Epithelial cell of proximal tubule (primary cell): ENCODE measurements around the gene POU2AF2. TPM values are rescaled to one million over a fixed set of nuclear protein-coding genes. Genes with fewer than 3 reads are reported as not detected.
"Not testable (repeated sequence)": the region's sequence is repeated elsewhere in the genome, so short reads cannot be mapped to it uniquely, and the experiment has no call there.

Experiments used
- DNase-seq: peaks from one replicate; pipeline ENCODE4 v3.0.0-alpha.2; 2011; ENCODE audit warnings: low read depth
- H3K4me3 ChIP-seq: 2 replicates; pipeline ENCODE4 v1.5.1; 2011; ENCODE audit warnings: low read depth, mild to moderate bottlenecking, low read length
- total RNA-seq: library from RNA; depleted of rRNA; stranded (reverse); fragments of >200 nt; gene quantifications from 2 replicates; pipeline ENCODE4 v1.2.3, GENCODE V29; 2015
- TF ChIP-seq, protein P1 (sequence below): conservative IDR thresholded peaks from 2 replicates; pipeline ENCODE4 v1.5.1; 2012; ENCODE audit warnings: low read depth, mild to moderate bottlenecking, low read length

The POU2AF2 gene
- total RNA-seq, 1 donor from 2014 or later = not detected

DNA sequence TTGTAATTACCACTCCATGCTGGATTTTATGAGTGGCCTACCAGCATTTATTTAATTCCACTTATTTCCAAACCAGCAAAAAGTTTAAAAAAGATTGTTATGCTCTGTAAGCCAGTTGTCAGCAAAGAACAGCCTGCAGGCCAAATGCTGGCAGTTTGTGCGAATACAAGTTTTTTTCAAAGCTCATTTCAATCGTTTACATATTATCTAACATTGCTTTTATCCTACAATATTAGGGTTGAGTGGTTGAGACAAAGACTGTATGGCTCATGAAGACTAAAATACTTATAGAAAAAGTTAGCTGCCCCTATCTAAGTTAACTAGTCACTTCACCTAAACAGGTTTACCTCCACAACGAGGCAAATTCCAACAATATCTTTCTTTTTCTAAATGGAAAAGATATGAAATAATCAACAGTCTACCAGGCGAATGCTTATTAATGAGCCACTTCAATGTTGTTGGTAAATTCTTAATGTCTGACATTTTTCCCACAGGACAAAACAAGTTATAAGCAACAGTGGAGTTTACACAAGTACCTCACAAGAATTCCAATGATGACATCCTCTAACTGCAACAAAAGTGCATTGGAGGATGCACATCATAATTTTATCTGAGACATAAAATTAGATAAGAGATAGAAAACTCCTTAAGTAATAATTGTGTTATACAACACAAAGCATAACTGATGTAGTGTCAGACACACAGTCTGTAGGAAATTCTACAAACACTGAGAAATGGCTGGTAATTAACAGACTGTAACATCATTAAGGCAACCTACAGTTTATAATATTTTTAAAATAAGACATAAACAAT lies 35.8 kb upstream of the POU2AF2 start:
- no peak overlapping the region for H3K4me3 ChIP-seq
- TF ChIP-seq, protein P1, sequence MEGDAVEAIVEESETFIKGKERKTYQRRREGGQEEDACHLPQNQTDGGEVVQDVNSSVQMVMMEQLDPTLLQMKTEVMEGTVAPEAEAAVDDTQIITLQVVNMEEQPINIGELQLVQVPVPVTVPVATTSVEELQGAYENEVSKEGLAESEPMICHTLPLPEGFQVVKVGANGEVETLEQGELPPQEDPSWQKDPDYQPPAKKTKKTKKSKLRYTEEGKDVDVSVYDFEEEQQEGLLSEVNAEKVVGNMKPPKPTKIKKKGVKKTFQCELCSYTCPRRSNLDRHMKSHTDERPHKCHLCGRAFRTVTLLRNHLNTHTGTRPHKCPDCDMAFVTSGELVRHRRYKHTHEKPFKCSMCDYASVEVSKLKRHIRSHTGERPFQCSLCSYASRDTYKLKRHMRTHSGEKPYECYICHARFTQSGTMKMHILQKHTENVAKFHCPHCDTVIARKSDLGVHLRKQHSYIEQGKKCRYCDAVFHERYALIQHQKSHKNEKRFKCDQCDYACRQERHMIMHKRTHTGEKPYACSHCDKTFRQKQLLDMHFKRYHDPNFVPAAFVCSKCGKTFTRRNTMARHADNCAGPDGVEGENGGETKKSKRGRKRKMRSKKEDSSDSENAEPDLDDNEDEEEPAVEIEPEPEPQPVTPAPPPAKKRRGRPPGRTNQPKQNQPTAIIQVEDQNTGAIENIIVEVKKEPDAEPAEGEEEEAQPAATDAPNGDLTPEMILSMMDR = no peak
- no peak for DNase-seq

DNA sequence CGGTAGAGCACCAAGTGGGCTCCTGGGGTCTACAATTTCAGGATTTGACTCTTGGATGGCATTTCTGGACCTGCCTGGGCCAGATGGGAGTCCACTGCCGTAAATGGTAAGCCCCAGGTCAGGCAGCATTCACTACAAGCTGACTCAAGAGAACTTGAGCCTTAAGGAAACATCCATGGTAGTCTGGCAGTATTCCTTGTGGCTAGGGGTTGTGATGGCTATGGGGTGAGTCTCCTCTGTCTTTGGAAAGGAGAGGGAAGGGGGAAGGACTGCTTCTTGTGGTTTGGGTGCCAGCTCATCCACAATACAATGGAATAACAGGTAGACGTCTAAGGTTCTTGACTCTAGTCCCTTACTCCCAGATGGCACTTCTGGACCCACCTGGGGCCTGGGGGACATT lies 32.3 kb upstream of the POU2AF2 start:
- TF ChIP-seq, protein P1 = no peak
- no peak for DNase-seq
- H3K4me3 ChIP-seq = no peak overlapping the region

DNA sequence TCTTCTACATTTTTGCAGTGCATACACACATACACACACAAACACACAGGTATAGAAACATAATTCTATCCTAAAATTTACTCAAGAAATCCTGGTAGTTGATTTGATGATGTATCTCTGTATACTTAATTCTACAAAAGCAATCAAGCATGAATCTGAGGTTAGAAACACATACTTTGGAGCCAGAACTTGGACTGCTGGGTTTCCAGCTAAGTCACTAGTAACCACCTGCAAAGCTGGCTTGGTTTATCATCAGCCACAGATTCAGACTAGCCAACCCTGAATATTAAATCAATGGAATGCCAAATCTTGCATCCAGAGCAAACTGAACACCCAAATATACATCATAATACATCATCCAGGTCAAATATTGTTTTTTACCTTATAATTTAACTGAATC lies 24.8 kb upstream of the POU2AF2 start:
- DNase-seq = no peak
- TF ChIP-seq, protein P1 = no peak
- no peak overlapping the region for H3K4me3 ChIP-seq

DNA sequence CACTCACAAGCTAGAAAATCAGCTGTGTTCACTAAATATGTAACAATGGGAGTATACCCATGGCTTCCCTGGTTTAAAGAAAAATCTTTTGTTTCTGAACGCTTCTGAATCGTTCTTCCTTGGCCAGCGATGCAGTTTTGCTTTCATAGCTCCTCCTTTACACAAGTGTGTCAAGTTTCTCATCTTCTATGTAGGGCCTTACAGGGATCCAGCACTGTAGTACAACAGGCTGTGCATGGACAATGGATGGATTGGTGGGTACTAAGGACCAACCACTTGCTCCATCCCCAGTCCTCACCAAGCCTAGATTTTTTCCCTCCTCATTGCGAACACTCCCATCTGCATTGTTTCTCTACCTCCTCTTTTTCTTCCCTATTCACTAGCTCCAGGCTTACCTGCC lies 24.3 kb upstream of the POU2AF2 start:
- H3K4me3 ChIP-seq = no peak overlapping the region
- no peak for DNase-seq
- TF ChIP-seq, protein P1 = no peak

DNA sequence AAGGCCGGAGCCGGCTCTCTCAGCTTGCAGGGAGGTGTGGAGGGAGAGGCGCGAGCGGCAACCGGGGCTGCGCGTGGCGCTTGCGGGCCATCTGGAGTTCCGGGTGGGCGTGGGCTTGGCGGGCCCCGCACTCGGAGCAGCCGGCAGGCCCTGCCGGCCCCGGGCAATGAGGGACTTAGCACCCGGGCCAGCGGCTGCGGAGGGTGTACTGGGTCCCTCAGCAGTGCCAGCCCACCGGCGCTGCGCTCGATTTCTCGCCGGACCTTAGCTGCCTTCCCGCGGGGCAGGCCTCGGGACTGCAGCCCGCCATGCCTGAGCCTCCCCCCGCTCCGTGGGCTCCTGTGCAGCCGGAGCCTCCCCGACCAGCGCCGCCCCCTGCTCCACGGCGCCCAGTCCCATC lies 23.6 kb upstream of the POU2AF2 start:
- not testable (repeated sequence) for DNase-seq, H3K4me3 ChIP-seq

DNA sequence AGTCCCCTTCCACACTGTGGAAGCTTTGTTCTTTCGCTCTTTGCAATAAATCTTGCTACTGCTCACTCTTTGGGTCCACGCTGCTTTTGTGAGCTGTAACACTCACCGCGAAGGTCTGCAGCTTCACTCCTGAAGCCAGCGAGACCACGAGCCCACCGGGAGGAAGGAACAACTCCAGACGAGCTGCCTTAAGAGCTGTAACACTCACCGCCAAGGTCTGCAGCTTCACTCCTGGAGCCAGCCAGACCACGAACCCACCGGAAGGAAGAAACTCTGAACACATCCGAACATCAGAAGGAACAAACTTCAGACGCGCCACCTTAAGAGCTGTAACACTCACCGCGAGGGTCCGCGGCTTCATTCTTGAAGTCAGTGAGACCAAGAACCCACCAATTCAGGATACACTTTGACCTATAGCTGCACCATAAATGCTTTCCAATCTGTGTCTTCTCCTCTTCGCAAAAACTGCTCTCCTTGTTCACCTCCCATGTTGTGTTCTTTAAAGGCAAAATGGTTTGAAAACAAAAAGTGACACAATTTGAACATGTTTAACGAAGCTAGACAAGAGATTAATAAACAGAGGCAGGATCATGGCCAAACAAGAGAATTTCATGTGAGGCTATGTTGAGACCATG lies 22.6 kb upstream of the POU2AF2 start:
- DNase-seq, H3K4me3 ChIP-seq: not testable (repeated sequence)

DNA sequence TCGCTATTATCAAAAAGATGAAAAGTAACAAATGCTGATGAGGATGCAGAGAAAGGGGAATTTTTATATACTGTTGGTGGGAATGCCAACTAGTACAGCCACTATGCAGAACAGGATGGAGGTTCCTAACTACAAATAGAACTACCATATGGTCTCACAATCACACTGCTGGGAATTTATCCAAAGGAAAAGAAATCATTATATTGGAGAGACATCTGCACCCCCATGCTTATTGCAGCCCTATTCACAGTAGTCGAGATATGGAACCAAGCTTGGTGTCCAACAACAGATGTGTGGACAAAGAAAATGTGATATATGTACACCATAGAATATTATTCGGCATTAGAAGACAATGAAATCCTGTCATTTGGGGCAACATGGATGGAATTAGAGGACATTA lies 19.6 kb upstream of the POU2AF2 start:
- TF ChIP-seq, protein P1 = no peak
- no peak for DNase-seq

DNA sequence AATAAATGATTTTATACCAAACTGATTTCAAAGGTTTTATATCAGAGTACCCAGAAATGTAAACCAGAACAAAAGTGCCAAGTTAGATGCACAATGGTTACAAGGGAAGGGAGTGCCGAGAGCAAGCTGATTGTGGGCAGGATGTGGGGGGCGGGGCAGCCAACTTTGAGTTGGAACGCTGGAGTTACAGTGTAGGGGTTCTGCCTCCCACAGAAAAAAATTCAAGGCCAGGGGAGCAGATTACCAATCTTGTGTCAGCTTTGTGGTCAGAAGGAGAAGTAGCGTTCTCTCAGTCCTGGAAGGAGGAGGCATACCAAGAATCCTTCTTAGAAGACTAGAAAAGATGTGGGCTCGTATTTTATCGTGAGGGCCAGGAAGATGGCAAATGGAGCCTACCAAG lies 15.9 kb upstream of the POU2AF2 start:
- DNase-seq = no peak
- no peak overlapping the region for H3K4me3 ChIP-seq
- TF ChIP-seq, protein P1 = no peak

More for the DNA sequence above, 19.6 kb upstream of the POU2AF2 start:
- H3K4me3 ChIP-seq = no peak overlapping the region
